ENCODE results near the gene CXCR5. TPM values are rescaled to one million over a fixed set of nuclear protein-coding genes. Genes with fewer than 3 reads are reported as not detected.
A peak's percentile ranks its signal among the peaks of the same experiment; 100 is the strongest.

The CXCR5 gene
- total RNA-seq, 2 experiments from 2014 or later = 1.9 to 2.2 TPM

- no peak for ATAC-seq (ENCODE audit: low read depth)
- Mint-ChIP-seq H3K4me1 (peaks cover 16% of the 10 kb centered on the region), H3K9me3 (no peaks in the 10 kb centered on the region), H3K36me3 (no peaks in the 10 kb centered on the region), H3K4me3 (no peak overlapping the region), H3K27me3 (no peaks in the 10 kb centered on the region), H3K27ac (no peak overlapping the region)
- POLR2A ChIA-PET = no interaction called here
- DNase-seq = no peak
Measured at GRCh38 chr11:118853678-118854077, 30.0 kb upstream of the CXCR5 start.

DNA sequence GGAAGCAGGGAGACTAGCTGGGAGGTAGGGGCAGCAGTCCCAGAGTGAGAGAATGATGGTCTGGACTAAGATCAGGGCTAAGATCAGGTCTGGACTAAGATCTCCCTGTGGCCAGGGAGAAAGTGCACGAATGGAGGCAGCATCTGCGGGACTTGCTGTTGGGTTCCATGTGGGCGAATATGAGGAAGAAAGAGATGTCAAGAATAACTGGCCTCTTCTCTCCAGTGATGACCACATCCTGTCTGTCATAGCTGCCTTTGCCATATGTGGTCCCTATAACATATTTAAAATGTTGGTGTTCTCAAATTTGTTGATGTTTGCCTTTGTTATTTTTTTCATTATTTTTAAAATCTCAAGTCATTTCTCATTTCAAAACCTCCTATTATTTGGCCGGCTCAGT is 27.4 kb upstream of the CXCR5 start:
- Mint-ChIP-seq H3K9me3 (no peaks in the 10 kb centered on the region), H3K36me3 (no peaks in the 10 kb centered on the region), H3K27ac (peak overlapping the region; percentile 25), H3K4me3 (no peak overlapping the region), H3K27me3 (no peaks in the 10 kb centered on the region), H3K4me1 (peaks cover 24% of the 10 kb centered on the region)
- no peak for DNase-seq
- ATAC-seq (ENCODE audit: low read depth) = no peak
- POLR2A ChIA-PET = interaction anchor here (1.2 to 2.8 kb wide), 3 partner anchors 14 to 65 kb away, joined by 3 to 11 read pairs (median 4); partner anchors contain the start of gene DDX6

GRCh38 chr11:118857385-118857784 is 26.3 kb upstream of the CXCR5 start:
- H3K27me3 Mint-ChIP-seq = no peaks in the 10 kb centered on the region
- DNase-seq (no peak), ATAC-seq (ENCODE audit: low read depth) (no peak)
- no peaks in the 10 kb centered on the region for H3K9me3 Mint-ChIP-seq
- no peak overlapping the region for H3K4me3 Mint-ChIP-seq
- peaks cover 18% of the 10 kb centered on the region for H3K4me1 Mint-ChIP-seq
- POLR2A ChIA-PET = interaction anchor here (1.2 to 2.8 kb wide), 2 partner anchors 13 to 66 kb away, joined by 4 to 11 read pairs; partner anchors contain the start of gene DDX6
- H3K36me3 Mint-ChIP-seq = no peaks in the 10 kb centered on the region
- no peak overlapping the region for H3K27ac Mint-ChIP-seq

DNA sequence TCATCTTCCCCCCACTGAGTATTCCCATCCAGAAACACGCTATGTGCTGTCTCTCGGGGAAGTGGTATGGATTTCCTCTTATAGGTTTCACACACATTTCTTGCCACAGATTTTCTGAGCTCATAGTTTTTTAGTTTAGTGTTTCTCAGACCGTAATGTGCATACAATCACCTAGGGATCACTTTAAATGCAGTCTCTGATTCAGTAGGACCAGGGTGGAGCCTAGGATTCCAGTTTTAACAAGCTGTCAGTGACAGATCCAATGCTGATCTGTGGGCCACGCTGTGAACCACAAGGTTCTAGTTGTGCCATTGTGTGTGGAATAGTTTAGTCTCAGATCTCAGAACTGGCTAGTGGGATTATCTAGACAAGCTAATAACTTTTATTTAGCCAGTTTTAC is 23.7 kb upstream of the CXCR5 start:
- no peaks in the 10 kb centered on the region for H3K36me3 Mint-ChIP-seq
- H3K4me3 Mint-ChIP-seq = no peak overlapping the region
- H3K4me1 Mint-ChIP-seq = peaks cover 16% of the 10 kb centered on the region
- POLR2A ChIA-PET = interaction anchor here (1.5 kb wide), 1 partner anchor 10 kb away, joined by 6 read pairs; no protein-coding TSS in a partner anchor
- H3K9me3 Mint-ChIP-seq = no peaks in the 10 kb centered on the region
- H3K27ac Mint-ChIP-seq = no peak overlapping the region
- no peak for DNase-seq
- H3K27me3 Mint-ChIP-seq = no peaks in the 10 kb centered on the region
- no peak for ATAC-seq (ENCODE audit: low read depth)

- no peak overlapping the region for H3K27ac Mint-ChIP-seq
- POLR2A ChIA-PET = interaction anchor here (1.9 to 6.3 kb wide), 5 partner anchors 10 to 78 kb away, joined by 11 to 177 read pairs (median 17); partner anchors contain the start of gene DDX6
- no peaks in the 10 kb centered on the region for H3K36me3 Mint-ChIP-seq
- ATAC-seq (ENCODE audit: low read depth) (no peak), DNase-seq (no peak)
- H3K9me3 Mint-ChIP-seq = no peaks in the 10 kb centered on the region
- H3K4me1 Mint-ChIP-seq = peaks cover 25% of the 10 kb centered on the region
- H3K4me3 Mint-ChIP-seq = no peak overlapping the region
- no peaks in the 10 kb centered on the region for H3K27me3 Mint-ChIP-seq
Measured at GRCh38 chr11:118868659-118869058, 15.0 kb upstream of the CXCR5 start.

DNA sequence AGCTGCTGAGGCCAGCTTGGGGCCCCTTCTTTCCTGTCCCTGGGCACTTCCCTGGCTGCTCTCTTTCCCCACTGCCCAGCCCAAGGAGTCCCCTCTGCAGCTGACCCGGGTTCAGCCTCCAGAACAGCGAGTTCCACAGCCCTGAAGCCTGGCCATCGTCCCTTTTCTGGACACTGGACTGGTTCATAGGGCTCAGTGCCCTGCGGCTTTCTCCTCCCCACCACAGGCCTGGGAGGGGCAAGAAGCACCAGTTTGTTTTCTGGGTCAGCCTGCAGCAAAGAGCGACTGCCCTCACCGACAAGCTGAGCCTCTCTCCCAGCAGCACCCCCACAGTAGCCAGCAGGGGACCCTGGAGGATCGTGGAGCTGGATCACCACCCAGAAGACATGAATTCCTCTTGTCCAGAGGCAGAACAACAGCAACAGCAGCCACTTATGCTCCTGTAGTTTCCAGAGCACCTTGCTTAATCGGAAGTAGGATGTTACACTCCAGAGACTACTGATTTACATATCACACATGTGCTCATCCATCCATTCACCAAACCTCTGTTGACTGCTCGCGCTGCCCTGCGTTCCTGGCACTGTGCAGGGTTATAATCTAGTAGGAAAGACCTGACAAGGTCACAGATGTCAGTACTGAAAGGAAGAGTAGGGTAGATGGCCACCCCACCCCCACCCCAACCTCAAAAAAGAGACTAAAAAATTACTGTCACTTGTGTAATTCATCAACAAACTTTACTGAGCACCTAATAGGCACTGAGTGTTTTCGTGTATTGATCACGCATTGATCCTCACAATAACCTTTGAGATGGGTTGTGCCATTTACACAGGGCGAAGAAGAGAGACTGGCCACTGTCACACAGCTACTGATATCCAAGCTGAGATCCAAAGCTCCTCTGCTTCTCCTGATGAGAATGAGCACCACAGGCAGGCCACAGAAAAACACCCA is 13.0 kb upstream of the CXCR5 start:
- peak overlapping the region; percentile 93 for H3K27ac Mint-ChIP-seq
- no peak for DNase-seq
- ATAC-seq (ENCODE audit: low read depth) = peak; percentile 56
- POLR2A ChIA-PET = interaction anchor here (0.6 to 6.3 kb wide), 23 partner anchors 8 to 224 kb away, joined by 3 to 177 read pairs (median 5); partner anchors contain the start of genes BCL9L, CXCR5 and DDX6
- peaks cover under 1% of the 10 kb centered on the region for H3K36me3 Mint-ChIP-seq
- peaks cover 39% of the 10 kb centered on the region for H3K4me1 Mint-ChIP-seq
- H3K27me3 Mint-ChIP-seq = no peaks in the 10 kb centered on the region
- peaks cover 1% of the 10 kb centered on the region for H3K9me3 Mint-ChIP-seq
- H3K4me3 Mint-ChIP-seq = peak overlapping the region; percentile 82

GRCh38 chr11:118872403-118872821 is 11.3 kb upstream of the CXCR5 start:
- peak overlapping the region; percentile 76 for H3K27ac Mint-ChIP-seq
- peaks cover 2% of the 10 kb centered on the region for H3K9me3 Mint-ChIP-seq

DNA sequence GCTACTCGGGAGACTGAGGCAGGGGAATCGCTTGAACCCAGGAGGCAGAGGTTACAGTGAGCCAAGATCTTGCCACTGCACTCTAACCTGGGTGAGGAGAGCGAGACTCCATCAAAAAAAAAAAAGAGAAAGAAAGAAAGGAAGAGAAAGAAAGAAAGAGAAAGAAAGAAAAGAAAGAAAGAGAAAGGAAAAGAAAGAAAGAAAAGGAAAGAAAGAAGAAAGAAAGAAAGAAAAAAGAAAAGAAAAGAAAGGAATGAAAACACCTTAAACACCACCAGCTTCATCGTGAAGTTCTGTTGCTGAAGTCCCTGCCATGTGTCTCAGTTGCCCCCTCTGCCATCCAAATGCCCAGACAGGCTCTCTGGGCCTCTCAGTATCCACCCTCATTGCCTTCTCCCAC is 9.9 kb upstream of the CXCR5 start:
- H3K4me3 Mint-ChIP-seq = no peak overlapping the region
- peaks cover 1% of the 10 kb centered on the region for H3K36me3 Mint-ChIP-seq
- DNase-seq (no peak), ATAC-seq (ENCODE audit: low read depth) (no peak)
- POLR2A ChIA-PET = interaction anchor here (0.9 to 2.5 kb wide), 2 partner anchors 21 to 84 kb away, joined by 4 to 19 read pairs; partner anchors contain the start of gene DDX6
- H3K4me1 Mint-ChIP-seq = peaks cover 69% of the 10 kb centered on the region
- H3K27ac Mint-ChIP-seq = peak overlapping the region; percentile 78
- no peaks in the 10 kb centered on the region for H3K27me3 Mint-ChIP-seq
- H3K9me3 Mint-ChIP-seq = peaks cover 2% of the 10 kb centered on the region

More at GRCh38 chr11:118872403-118872821, 11.3 kb upstream of the CXCR5 start:
- peaks cover 1% of the 10 kb centered on the region for H3K36me3 Mint-ChIP-seq
- no peaks in the 10 kb centered on the region for H3K27me3 Mint-ChIP-seq
- ATAC-seq (ENCODE audit: low read depth) = no peak
- H3K4me3 Mint-ChIP-seq = peak overlapping the region; percentile 34
- POLR2A ChIA-PET = interaction anchor here (0.9 to 2.5 kb wide), 4 partner anchors 17 to 82 kb away, joined by 3 to 19 read pairs (median 6); partner anchors contain the start of gene DDX6
- DNase-seq = no peak
- peaks cover 56% of the 10 kb centered on the region for H3K4me1 Mint-ChIP-seq

GRCh38 chr11:118876286-118876685 is 7.4 kb upstream of the CXCR5 start:
- Mint-ChIP-seq H3K27ac (peak overlapping the region; percentile 99), H3K9me3 (peaks cover 2% of the 10 kb centered on the region), H3K4me1 (peaks cover 68% of the 10 kb centered on the region), H3K4me3 (peak overlapping the region; percentile 81), H3K36me3 (peaks cover 1% of the 10 kb centered on the region), H3K27me3 (no peaks in the 10 kb centered on the region)
- POLR2A ChIA-PET = interaction anchor here (0.8 to 5.7 kb wide), 10 partner anchors 10 to 171 kb away, joined by 3 to 111 read pairs (median 4); partner anchors contain the start of gene DDX6
- peak; percentile 50 for DNase-seq
- peak; percentile 4 for ATAC-seq (ENCODE audit: low read depth)

DNA sequence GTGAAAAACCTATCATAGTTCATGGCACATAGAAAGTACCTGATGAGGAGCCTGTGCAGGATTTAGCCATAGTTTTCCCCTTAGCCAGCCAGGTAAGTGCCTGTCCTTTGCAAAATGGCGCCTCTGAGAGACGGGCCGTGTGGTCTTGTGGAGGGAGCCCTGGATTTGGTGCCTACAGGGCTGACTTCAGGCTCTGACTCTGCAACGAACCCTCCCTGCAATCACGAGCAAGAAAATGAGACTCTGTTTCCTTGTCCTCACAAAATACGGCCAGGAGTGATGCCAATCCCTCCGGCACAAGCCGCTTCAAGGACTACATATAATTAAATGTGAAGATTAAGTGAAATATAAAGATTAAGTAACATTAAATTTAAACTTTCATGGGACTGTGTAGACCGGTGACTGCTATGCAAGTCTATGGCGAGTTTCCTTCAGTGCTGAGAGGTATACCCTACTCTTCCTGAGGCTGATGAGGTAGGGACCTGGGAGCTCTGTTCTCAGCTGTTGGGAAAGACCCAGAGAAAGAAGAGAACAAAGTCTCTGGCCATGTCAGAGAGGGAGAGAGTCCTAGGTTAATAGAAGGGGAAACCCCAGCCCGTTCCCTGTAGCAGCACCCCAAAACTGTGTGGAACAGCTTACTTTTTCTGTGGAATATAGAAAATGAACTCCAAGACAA is 6.1 kb upstream of the CXCR5 start:
- peaks cover 74% of the 10 kb centered on the region for H3K4me1 Mint-ChIP-seq
- peaks cover 2% of the 10 kb centered on the region for H3K9me3 Mint-ChIP-seq
- no peak for DNase-seq
- no peaks in the 10 kb centered on the region for H3K27me3 Mint-ChIP-seq
- ATAC-seq (ENCODE audit: low read depth) = no peak
- peak overlapping the region; percentile 99 for H3K27ac Mint-ChIP-seq
- POLR2A ChIA-PET = interaction anchor here (0.6 to 5.7 kb wide), 9 partner anchors 8 to 300 kb away, joined by 3 to 111 read pairs (median 5); partner anchors contain the start of gene DDX6
- H3K4me3 Mint-ChIP-seq = peak overlapping the region; percentile 81
- peaks cover 1% of the 10 kb centered on the region for H3K36me3 Mint-ChIP-seq

- ATAC-seq (ENCODE audit: low read depth) (peak; percentile 37), DNase-seq (no peak)
- Mint-ChIP-seq H3K9me3 (peaks cover 2% of the 10 kb centered on the region), H3K36me3 (peaks cover 1% of the 10 kb centered on the region), H3K4me3 (peak overlapping the region; percentile 6), H3K27ac (peak overlapping the region; percentile 99), H3K27me3 (no peaks in the 10 kb centered on the region), H3K4me1 (peaks cover 70% of the 10 kb centered on the region)
- POLR2A ChIA-PET = interaction anchor here (0.6 to 5.7 kb wide), 12 partner anchors 8 to 931 kb away, joined by 3 to 111 read pairs (median 4); partner anchors contain the start of gene DDX6
Measured at GRCh38 chr11:118878163-118878563, 5.5 kb upstream of the CXCR5 start.

DNA sequence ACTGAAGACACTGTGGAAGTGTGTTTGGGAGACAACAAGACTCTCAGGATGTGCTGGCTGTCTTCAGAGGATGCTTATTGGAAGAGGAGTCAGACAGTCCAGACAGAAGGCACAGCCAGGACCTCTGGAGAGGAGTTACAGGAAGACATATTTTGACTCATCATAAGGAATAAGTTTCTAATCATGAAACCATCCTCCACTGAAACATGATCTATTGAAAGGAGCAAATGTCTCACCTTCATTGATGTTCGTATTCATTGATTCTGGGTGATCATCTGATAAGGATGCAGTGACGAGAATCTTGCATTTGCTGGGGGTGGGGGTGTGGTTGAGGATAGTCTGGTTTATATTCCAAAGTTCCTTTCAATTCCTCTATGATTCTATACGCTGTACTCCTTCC is 2.5 kb upstream of the CXCR5 start:
- ATAC-seq (ENCODE audit: low read depth) = no peak
- no peak overlapping the region for H3K4me3 Mint-ChIP-seq
- H3K27ac Mint-ChIP-seq = no peak overlapping the region
- peaks cover 53% of the 10 kb centered on the region for H3K4me1 Mint-ChIP-seq
- H3K36me3 Mint-ChIP-seq = no peaks in the 10 kb centered on the region
- no peaks in the 10 kb centered on the region for H3K27me3 Mint-ChIP-seq
- H3K9me3 Mint-ChIP-seq = no peaks in the 10 kb centered on the region
- DNase-seq = no peak
- POLR2A ChIA-PET = no interaction called here

- Mint-ChIP-seq H3K36me3 (no peaks in the 10 kb centered on the region), H3K27ac (peak overlapping the region; percentile 49), H3K27me3 (no peaks in the 10 kb centered on the region), H3K4me3 (peak overlapping the region; percentile 32), H3K4me1 (peaks cover 40% of the 10 kb centered on the region), H3K9me3 (no peaks in the 10 kb centered on the region)
- DNase-seq = no peak
- ATAC-seq (ENCODE audit: low read depth) = no peak
- POLR2A ChIA-PET = interaction anchor here (0.8 kb wide), 1 partner anchor 13 kb away, joined by 3 read pairs; no protein-coding TSS in a partner anchor
Measured at GRCh38 chr11:118882491-118882890, 1.2 kb upstream of the CXCR5 start.

All from activated naive CD8-positive, alpha-beta T cell treated with anti-CD3 and anti-CD28 coated beads, Interleukin-2, amount 10 ng/mL, durations not matched to agents 7 days and 5 days (primary cell).